Astrocyte (in vitro differentiated cells and primary cell): ENCODE data around the gene GRB10. TPM values are rescaled to one million over a fixed set of nuclear protein-coding genes. Genes with fewer than 3 reads are reported as not detected.
A peak's percentile ranks its signal among the peaks of the same experiment; 100 is the strongest.

Source experiments
- DNase-seq: peaks from one replicate; pipeline ENCODE4 v3.0.0-alpha.2; 2010; ENCODE audit warnings: low read depth
- FAIRE-seq: peaks from 2 replicates; lab custom pipeline; 2011; peaks lifted over from hg19 to GRCh38; lab: Jason Lieb, UNC
- H2AFZ ChIP-seq: 2 replicates; pipeline ENCODE4 v1.6.0; 2012; ENCODE audit warnings: low read depth, low read length, inconsistent platforms
- H3K27ac ChIP-seq: 2 replicates; pipeline ENCODE4 v1.5.1; 2011; ENCODE audit warnings: low read depth, low read length, inconsistent platforms
- H3K27me3 ChIP-seq: 2 replicates; pipeline ENCODE4 v1.6.0; 2011; ENCODE audit warnings: low read length, inconsistent platforms; ENCODE audit not compliant: insufficient read depth
- H3K36me3 ChIP-seq: 2 replicates; pipeline ENCODE4 v1.5.1; 2011; ENCODE audit warnings: low read length, inconsistent platforms; ENCODE audit not compliant: insufficient read depth
- H3K4me1 ChIP-seq: 2 replicates; pipeline ENCODE4 v1.5.1; 2011; ENCODE audit warnings: low read length, inconsistent platforms; ENCODE audit not compliant: insufficient read depth
- H3K4me2 ChIP-seq: 2 replicates; pipeline ENCODE4 v1.6.0; 2012; ENCODE audit warnings: low read length, inconsistent platforms
- H3K4me3 ChIP-seq: 2 replicates; pipeline ENCODE4 v1.5.1; 2011; ENCODE audit warnings: low read depth, mild to moderate bottlenecking, low read length, inconsistent platforms; ENCODE audit not compliant: insufficient read depth
- H3K79me2 ChIP-seq: 2 replicates; pipeline ENCODE4 v1.6.0; 2012; ENCODE audit warnings: mild to moderate bottlenecking, low read length, inconsistent platforms; ENCODE audit not compliant: insufficient read depth
- H3K9ac ChIP-seq: 2 replicates; pipeline ENCODE4 v1.6.0; 2012; ENCODE audit warnings: mild to moderate bottlenecking, low read length, inconsistent platforms
- H3K9me3 ChIP-seq: 2 replicates; pipeline ENCODE4 v1.5.1; 2012; ENCODE audit warnings: low read depth, mild to moderate bottlenecking, low read length, inconsistent platforms; ENCODE audit not compliant: insufficient read depth
- H4K20me1 ChIP-seq: 2 replicates; pipeline ENCODE4 v1.6.0; 2012; ENCODE audit warnings: low read length, inconsistent platforms; ENCODE audit not compliant: insufficient read depth
- H3K27ac Mint-ChIP-seq: one replicate; pipeline ENCODE4 v1.8.0; 2021; ENCODE audit warnings: mild to moderate bottlenecking, mixed read lengths; ENCODE audit not compliant: unreplicated experiment
- H3K27me3 Mint-ChIP-seq: one replicate; pipeline ENCODE4 v1.8.0; 2021; ENCODE audit warnings: low read depth, mixed read lengths; ENCODE audit not compliant: unreplicated experiment
- H3K36me3 Mint-ChIP-seq: one replicate; pipeline ENCODE4 v1.8.0; 2021; ENCODE audit warnings: low read depth, mixed read lengths; ENCODE audit not compliant: unreplicated experiment
- H3K4me1 Mint-ChIP-seq: one replicate; pipeline ENCODE4 v1.8.0; 2021; ENCODE audit warnings: low read depth, mixed read lengths; ENCODE audit not compliant: unreplicated experiment
- H3K4me3 Mint-ChIP-seq: one replicate; pipeline ENCODE4 v1.8.0; 2021; ENCODE audit warnings: mild to moderate bottlenecking, moderate library complexity, mixed read lengths; ENCODE audit not compliant: unreplicated experiment
- H3K9me3 Mint-ChIP-seq: one replicate; pipeline ENCODE4 v1.8.0; 2021; ENCODE audit warnings: mild to moderate bottlenecking, mixed read lengths; ENCODE audit not compliant: unreplicated experiment
- EZH2 ChIP-seq: IDR thresholded peaks from 2 replicates; pipeline ENCODE4 v1.6.1; 2012; ENCODE audit warnings: mild to moderate bottlenecking, low read length, inconsistent platforms; ENCODE audit not compliant: insufficient read depth
- total RNA-seq: library from RNA; stranded (reverse); gene quantifications from 2 replicates; pipeline ENCODE4 v1.2.1, GENCODE V29; 2021
- TF ChIP-seq, protein P1 (sequence below): IDR thresholded peaks from 2 replicates; pipeline ENCODE4 v1.5.1; 2011; ENCODE audit warnings: low read depth, mild to moderate bottlenecking, inconsistent platforms, low read length, moderate library complexity; ENCODE audit not compliant: insufficient read depth

The GRB10 gene
- total RNA-seq, 1 donor from 2014 or later = 81.9 TPM

DNA sequence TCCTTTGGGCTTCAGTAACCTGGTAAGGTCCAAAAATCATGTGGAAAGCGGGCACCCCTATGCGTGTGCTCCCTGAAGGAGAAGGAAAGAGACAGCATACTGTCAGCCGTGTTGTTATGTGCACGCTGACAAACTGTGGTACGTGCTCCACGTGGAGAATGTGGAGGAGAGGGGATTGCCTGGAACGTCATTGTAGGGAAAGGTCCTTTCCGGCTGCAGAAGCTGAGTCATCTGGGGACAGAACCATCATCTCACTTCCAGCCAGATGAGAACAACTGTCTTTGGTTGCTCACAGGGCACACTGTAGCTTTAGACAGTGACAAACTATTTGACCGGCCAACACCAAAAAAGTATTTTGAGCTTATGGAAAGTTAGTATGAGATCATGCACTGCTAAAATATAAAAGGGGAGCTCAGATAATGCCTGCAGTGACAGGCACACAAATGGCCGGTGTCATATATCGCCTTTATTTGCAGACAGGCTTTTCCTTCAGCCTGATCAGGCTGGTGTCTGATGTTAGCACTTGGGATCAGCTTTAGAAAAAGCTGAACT is 38.8 kb upstream of the GRB10 start:
- DNase-seq (peak; percentile 51), FAIRE-seq (no peak)
- Mint-ChIP-seq H3K4me3 (no peak overlapping the region), H3K4me1 (peaks cover 22% of the 10 kb centered on the region), H3K9me3 (no peaks in the 10 kb centered on the region), H3K27me3 (no peaks in the 10 kb centered on the region), H3K27ac (no peak overlapping the region), H3K36me3 (no peaks in the 10 kb centered on the region)
- peak overlapping the region; percentile 61 for H3K9ac ChIP-seq
- H2AFZ ChIP-seq = peak overlapping the region; percentile 24
- H4K20me1 ChIP-seq = no peaks in the 10 kb centered on the region
- TF ChIP-seq, protein P1, sequence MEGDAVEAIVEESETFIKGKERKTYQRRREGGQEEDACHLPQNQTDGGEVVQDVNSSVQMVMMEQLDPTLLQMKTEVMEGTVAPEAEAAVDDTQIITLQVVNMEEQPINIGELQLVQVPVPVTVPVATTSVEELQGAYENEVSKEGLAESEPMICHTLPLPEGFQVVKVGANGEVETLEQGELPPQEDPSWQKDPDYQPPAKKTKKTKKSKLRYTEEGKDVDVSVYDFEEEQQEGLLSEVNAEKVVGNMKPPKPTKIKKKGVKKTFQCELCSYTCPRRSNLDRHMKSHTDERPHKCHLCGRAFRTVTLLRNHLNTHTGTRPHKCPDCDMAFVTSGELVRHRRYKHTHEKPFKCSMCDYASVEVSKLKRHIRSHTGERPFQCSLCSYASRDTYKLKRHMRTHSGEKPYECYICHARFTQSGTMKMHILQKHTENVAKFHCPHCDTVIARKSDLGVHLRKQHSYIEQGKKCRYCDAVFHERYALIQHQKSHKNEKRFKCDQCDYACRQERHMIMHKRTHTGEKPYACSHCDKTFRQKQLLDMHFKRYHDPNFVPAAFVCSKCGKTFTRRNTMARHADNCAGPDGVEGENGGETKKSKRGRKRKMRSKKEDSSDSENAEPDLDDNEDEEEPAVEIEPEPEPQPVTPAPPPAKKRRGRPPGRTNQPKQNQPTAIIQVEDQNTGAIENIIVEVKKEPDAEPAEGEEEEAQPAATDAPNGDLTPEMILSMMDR = no peak
- TF ChIP-seq EZH2 = no peak
- peak overlapping the region; percentile 75 for H3K27ac ChIP-seq
- H3K27me3 ChIP-seq = no peaks in the 10 kb centered on the region
- H3K79me2 ChIP-seq = no peaks in the 10 kb centered on the region
- H3K9me3 ChIP-seq = no peaks in the 10 kb centered on the region
- peak overlapping the region; percentile 50 for H3K4me2 ChIP-seq
- H3K4me1 ChIP-seq = peaks cover 33% of the 10 kb centered on the region
- H3K36me3 ChIP-seq = no peaks in the 10 kb centered on the region
- H3K4me3 ChIP-seq = no peak overlapping the region

DNA sequence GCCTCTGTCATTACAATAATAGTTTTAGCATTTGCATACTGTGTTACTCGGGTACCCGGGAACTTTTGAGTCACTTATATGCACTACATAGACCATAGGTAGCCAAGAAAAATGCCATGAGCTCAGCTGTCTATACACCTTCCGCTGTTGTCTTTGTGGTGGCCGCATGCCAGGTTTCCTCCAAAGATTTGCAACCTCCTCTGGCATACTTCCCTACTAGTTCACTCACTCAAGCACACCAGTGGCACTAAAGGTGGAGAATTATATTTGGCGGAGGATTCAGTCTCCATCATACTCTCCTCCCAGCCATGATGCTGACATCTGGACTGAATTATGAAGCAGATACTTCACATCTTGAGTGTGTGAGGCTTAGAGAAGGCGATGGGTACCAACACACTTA is 35.6 kb upstream of the GRB10 start:
- H3K4me3 Mint-ChIP-seq = no peak overlapping the region
- H3K9me3 Mint-ChIP-seq = no peaks in the 10 kb centered on the region
- no peak overlapping the region for H3K27ac ChIP-seq
- FAIRE-seq (no peak), DNase-seq (no peak)
- H3K4me1 ChIP-seq = peaks cover 22% of the 10 kb centered on the region
- no peak overlapping the region for H2AFZ ChIP-seq
- H3K27ac Mint-ChIP-seq = no peak overlapping the region
- no peaks in the 10 kb centered on the region for H3K36me3 ChIP-seq
- no peaks in the 10 kb centered on the region for H3K36me3 Mint-ChIP-seq
- no peaks in the 10 kb centered on the region for H3K27me3 Mint-ChIP-seq
- H3K4me1 Mint-ChIP-seq = peaks cover 10% of the 10 kb centered on the region
- H3K4me2 ChIP-seq = no peak overlapping the region
- H4K20me1 ChIP-seq = no peaks in the 10 kb centered on the region
- H3K9me3 ChIP-seq = no peaks in the 10 kb centered on the region
- no peak overlapping the region for H3K4me3 ChIP-seq
- TF ChIP-seq, protein P1 = no peak
- no peak for TF ChIP-seq EZH2
- H3K27me3 ChIP-seq = no peaks in the 10 kb centered on the region
- H3K9ac ChIP-seq = no peak overlapping the region
- H3K79me2 ChIP-seq = no peaks in the 10 kb centered on the region

DNA sequence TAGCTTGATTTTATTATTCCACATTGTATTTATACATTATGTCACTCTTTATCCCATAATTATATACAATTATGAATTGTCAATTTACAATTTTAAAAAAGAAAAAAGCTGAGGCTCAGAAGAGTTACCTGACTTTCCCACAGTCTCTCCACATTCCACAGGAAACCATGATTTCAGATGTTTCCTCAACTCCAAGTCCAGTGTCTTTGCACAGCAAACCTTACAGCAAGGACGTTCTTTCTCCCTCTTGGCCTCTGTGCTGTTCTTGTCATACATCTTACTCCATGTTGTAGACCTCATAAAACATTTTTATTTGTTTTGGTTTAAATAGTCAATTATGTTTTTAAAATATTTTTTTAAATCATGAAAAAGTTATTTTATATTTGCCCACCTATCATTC is 34.9 kb upstream of the GRB10 start:
- Histone ChIP-seq H3K27ac (no peak overlapping the region), H3K4me1 (peaks cover 19% of the 10 kb centered on the region), H3K4me3 (no peak overlapping the region), H3K27me3 (no peaks in the 10 kb centered on the region), H3K79me2 (no peaks in the 10 kb centered on the region), H3K9ac (no peak overlapping the region), H3K36me3 (no peaks in the 10 kb centered on the region), H2AFZ (no peak overlapping the region), H4K20me1 (no peaks in the 10 kb centered on the region), H3K9me3 (no peaks in the 10 kb centered on the region), H3K4me2 (no peak overlapping the region)
- DNase-seq (no peak), FAIRE-seq (no peak)
- no peaks in the 10 kb centered on the region for H3K27me3 Mint-ChIP-seq
- peaks cover 12% of the 10 kb centered on the region for H3K4me1 Mint-ChIP-seq
- TF ChIP-seq, protein P1 = no peak
- TF ChIP-seq EZH2 = no peak
- no peak overlapping the region for H3K27ac Mint-ChIP-seq
- no peaks in the 10 kb centered on the region for H3K36me3 Mint-ChIP-seq
- no peaks in the 10 kb centered on the region for H3K9me3 Mint-ChIP-seq
- no peak overlapping the region for H3K4me3 Mint-ChIP-seq
